CD4-positive, alpha-beta memory T cell (primary cell): ENCODE data around the gene DDAH1. TPM values are rescaled to one million over a fixed set of nuclear protein-coding genes. Genes with fewer than 3 reads are reported as not detected.

ENCODE experiments used
- CTCF ChIA-PET: fragments of 350-600 bp; sonication (Branson Sonifier 250); formaldehyde crosslinking; loops from one replicate; lab custom pipeline; 2021; ENCODE audit warnings: inconsistent platforms; ENCODE audit not compliant: partially characterized antibody; lab: Charles Lee
- POLR2A ChIA-PET: fragments of 350-600 bp; sonication (Branson Sonifier 250); formaldehyde crosslinking; loops from one replicate; lab custom pipeline; 2021; ENCODE audit not compliant: partially characterized antibody; lab: Charles Lee
- DNase-seq, 5 donors: peaks; one replicate each; pipeline versions ENCODE4 v3.0.0 to v3.0.0-alpha.2; 2020 to 2022; ENCODE audit warnings: mixed read lengths in 1 of 5
- H3K27ac ChIP-seq: one replicate; pipeline ENCODE4 v1.7.0; 2013; ENCODE audit warnings: low read depth, low read length
- H3K27me3 ChIP-seq: 2 replicates; pipeline ENCODE4 v1.7.0; 2013; ENCODE audit warnings: mild to moderate bottlenecking, low read length, moderate library complexity; ENCODE audit not compliant: insufficient read depth
- H3K36me3 ChIP-seq: 2 replicates; pipeline ENCODE4 v1.7.0; 2013; ENCODE audit warnings: mild to moderate bottlenecking, low read length, moderate library complexity; ENCODE audit not compliant: insufficient read depth
- H3K4me1 ChIP-seq: 2 replicates; pipeline ENCODE4 v1.7.0; 2013; ENCODE audit warnings: mild to moderate bottlenecking, low read length, moderate library complexity; ENCODE audit not compliant: insufficient read depth
- H3K4me3 ChIP-seq, 2 donors: one replicate each; pipeline ENCODE4 v1.7.0; 2013; ENCODE audit warnings: low read length in 2 of 2, mild to moderate bottlenecking in 1 of 2
- H3K9me3 ChIP-seq, 2 donors: one replicate each; pipeline ENCODE4 v1.7.0; 2013; ENCODE audit warnings: low read length in 2 of 2, control low read depth in 1 of 2; ENCODE audit not compliant: control insufficient read depth in 1 of 2
- H3K27ac Mint-ChIP-seq, 7 donors: one replicate each; pipeline ENCODE4 v1.8.0; 2020 to 2021; ENCODE audit warnings: mixed read lengths in 7 of 7, mild to moderate bottlenecking in 6 of 7, inconsistent platforms in 3 of 7, moderate library complexity in 3 of 7
- H3K27me3 Mint-ChIP-seq, 2 donors: one replicate each; pipeline ENCODE4 v1.8.0; 2020 to 2021; ENCODE audit warnings: mixed read lengths in 2 of 2
- H3K36me3 Mint-ChIP-seq, 2 donors: one replicate each; pipeline ENCODE4 v1.8.0; 2020 to 2021; ENCODE audit warnings: mixed read lengths in 2 of 2, inconsistent platforms in 1 of 2, mild to moderate bottlenecking in 1 of 2
- H3K4me1 Mint-ChIP-seq, 4 donors: one replicate each; pipeline ENCODE4 v1.8.0; 2020 to 2021; ENCODE audit warnings: mixed read lengths in 4 of 4, mild to moderate bottlenecking in 1 of 4
- H3K4me3 Mint-ChIP-seq, 8 donors: one replicate each; pipeline ENCODE4 v1.8.0; 2020 to 2021; ENCODE audit warnings: mixed read lengths in 8 of 8, mild to moderate bottlenecking in 7 of 8, moderate library complexity in 6 of 8, inconsistent platforms in 3 of 8
- H3K9me3 Mint-ChIP-seq, 8 donors: one replicate each; pipeline ENCODE4 v1.8.0; 2020 to 2021; ENCODE audit warnings: mixed read lengths in 8 of 8, mild to moderate bottlenecking in 5 of 8, inconsistent platforms in 3 of 8, moderate library complexity in 1 of 8
- intact Hi-C: fragments of 100-400 bp; cut with micrococcal nuclease; formaldehyde crosslinking; loops from one replicate; pipeline ENCODE4 v1.15.1; 2023
- polyA plus RNA-seq, 2 donors: library from polyadenylated mRNA; unstranded; fragments of 300-500 nt; fragmentation: Illumina TruSeq; gene quantifications; one replicate each; pipeline ENCODE4 v1.2.3, GENCODE V29; 2021
- total RNA-seq, 2 experiments: library from RNA; stranded (reverse); gene quantifications; one replicate each; pipeline ENCODE4 v1.2.3, GENCODE V29; 2021

DDAH1 gene
- total and polyA plus RNA-seq, 4 experiments from 2014 or later: not detected

DNA sequence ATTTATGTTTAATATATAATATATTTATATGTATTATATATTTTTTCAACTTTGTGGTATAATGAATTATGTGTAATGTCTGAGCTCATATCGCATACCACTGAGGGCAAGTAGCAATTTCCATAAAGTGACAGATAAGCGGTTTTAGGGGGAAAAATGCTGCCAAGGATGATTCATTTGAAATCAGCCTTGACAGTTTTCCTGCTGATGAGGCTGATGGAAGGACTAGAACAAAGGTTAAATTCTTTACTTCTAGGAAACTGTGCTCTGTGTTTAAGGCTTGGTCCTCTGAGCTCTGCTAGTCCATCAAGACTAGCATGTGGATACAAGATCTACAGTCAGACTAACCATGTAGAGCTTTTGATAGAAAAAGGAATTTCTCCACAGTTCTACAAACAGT, 19.3 kb upstream of the DDAH1 start:
- Histone ChIP-seq H3K36me3 (no peaks in the 10 kb centered on the region), H3K4me1 (no peaks in the 10 kb centered on the region), H3K4me3 (no peak overlapping the region), H3K27ac (no peak overlapping the region), H3K9me3 (no peaks in the 10 kb centered on the region), H3K27me3 (no peaks in the 10 kb centered on the region)
- ChIA-PET CTCF (interaction anchor here (1.1 kb wide), 1 partner anchor 12 kb away, joined by 4 read pairs; no protein-coding TSS in a partner anchor), POLR2A (no interaction called here)
- Mint-ChIP-seq H3K4me1 (no peaks in the 10 kb centered on the region), H3K4me3 (no peak overlapping the region), H3K36me3 (no peaks in the 10 kb centered on the region), H3K27me3 (peaks cover 10 to 11% of the 10 kb centered on the region in 2 donors), H3K9me3 (peaks cover 0 to 2% (median 0%) of the 10 kb centered on the region in 8 donors), H3K27ac (no peak overlapping the region)
- intact Hi-C loops: no loop called here
- no peak for DNase-seq

DNA sequence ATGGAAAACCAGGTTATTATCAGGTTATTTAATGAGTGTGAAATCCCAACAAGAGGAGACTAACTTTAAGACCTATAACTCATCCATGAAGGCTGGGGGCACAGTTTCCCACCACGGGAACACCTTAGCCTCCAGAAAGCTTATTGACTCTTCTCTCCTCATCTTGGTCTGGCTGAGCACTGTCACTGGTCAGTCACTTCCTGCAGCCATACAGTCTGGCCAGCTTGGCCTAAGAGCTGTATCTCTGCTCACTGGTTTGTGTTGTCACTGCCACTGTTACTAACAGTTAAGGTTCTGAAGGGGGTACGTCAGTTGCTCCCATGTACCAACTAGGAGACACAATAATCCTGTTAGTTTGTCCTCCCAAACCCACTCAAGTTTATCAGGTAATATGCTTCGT, 16.7 kb upstream of the DDAH1 start:
- H3K4me1 Mint-ChIP-seq: no peaks in the 10 kb centered on the region
- Histone ChIP-seq H3K36me3 (no peaks in the 10 kb centered on the region), H3K4me1 (no peaks in the 10 kb centered on the region), H3K27me3 (no peaks in the 10 kb centered on the region), H3K4me3 (no peak overlapping the region), H3K9me3 (no peaks in the 10 kb centered on the region), H3K27ac (no peak overlapping the region)
- no peak overlapping the region for H3K4me3 Mint-ChIP-seq
- DNase-seq: no peak
- CTCF ChIA-PET: no interaction called here
- POLR2A ChIA-PET: no interaction called here
- peaks cover 11 to 20% of the 10 kb centered on the region in 2 donors for H3K27me3 Mint-ChIP-seq
- no peaks in the 10 kb centered on the region for H3K36me3 Mint-ChIP-seq
- intact Hi-C loops: no loop called here
- peaks cover 0 to 3% (median 0%) of the 10 kb centered on the region in 8 donors for H3K9me3 Mint-ChIP-seq
- H3K27ac Mint-ChIP-seq: no peak overlapping the region

- ChIA-PET POLR2A (no interaction called here), CTCF (no interaction called here)
- H3K4me3 Mint-ChIP-seq: no peak overlapping the region
- intact Hi-C loops: no loop called here
- no peaks in the 10 kb centered on the region for H3K36me3 ChIP-seq
- H3K9me3 Mint-ChIP-seq: peaks cover 0 to 2% (median 0%) of the 10 kb centered on the region in 8 donors
- H3K9me3 ChIP-seq: no peaks in the 10 kb centered on the region
- H3K4me1 Mint-ChIP-seq: no peaks in the 10 kb centered on the region
- no peak overlapping the region for H3K27ac ChIP-seq
- no peaks in the 10 kb centered on the region for H3K36me3 Mint-ChIP-seq
- no peak overlapping the region for H3K27ac Mint-ChIP-seq
- peaks cover 9 to 23% of the 10 kb centered on the region in 2 donors for H3K27me3 Mint-ChIP-seq
- no peak overlapping the region for H3K4me3 ChIP-seq
- no peaks in the 10 kb centered on the region for H3K27me3 ChIP-seq
- DNase-seq: no peak
- no peaks in the 10 kb centered on the region for H3K4me1 ChIP-seq
These were observed 15.6 kb upstream of the DDAH1 start for GRCh38 chr1:85480566-85480965.

DNA sequence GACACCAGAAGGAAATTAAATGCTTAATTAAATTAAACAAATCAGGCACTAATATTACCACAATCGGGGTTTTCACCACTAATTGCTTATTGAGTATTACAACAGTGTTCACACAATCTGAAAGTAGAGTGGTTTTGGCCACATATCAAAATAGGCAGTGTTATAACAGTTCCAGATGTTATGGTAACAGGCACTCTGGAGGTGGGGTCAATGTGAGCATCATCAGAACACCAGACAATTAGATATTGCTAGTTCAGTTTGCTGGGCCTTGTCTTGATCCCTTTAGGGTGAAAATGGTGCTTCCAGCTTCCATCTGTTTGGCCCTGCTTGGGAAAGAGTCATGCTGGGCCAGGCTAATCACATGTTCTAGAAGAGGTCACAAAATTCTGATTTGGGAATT, 14.5 kb upstream of the DDAH1 start:
- Histone ChIP-seq H3K4me1 (no peaks in the 10 kb centered on the region), H3K4me3 (no peak overlapping the region), H3K9me3 (no peaks in the 10 kb centered on the region), H3K36me3 (no peaks in the 10 kb centered on the region), H3K27ac (no peak overlapping the region), H3K27me3 (no peaks in the 10 kb centered on the region)
- H3K27ac Mint-ChIP-seq: no peak overlapping the region
- no peak for DNase-seq
- H3K4me1 Mint-ChIP-seq: no peaks in the 10 kb centered on the region
- H3K27me3 Mint-ChIP-seq: peaks cover 9 to 19% of the 10 kb centered on the region in 2 donors
- no peaks in the 10 kb centered on the region for H3K36me3 Mint-ChIP-seq
- H3K4me3 Mint-ChIP-seq: no peak overlapping the region
- ChIA-PET CTCF (no interaction called here), POLR2A (no interaction called here)
- intact Hi-C loops: no loop called here
- peaks cover 0 to 2% (median 0%) of the 10 kb centered on the region in 8 donors for H3K9me3 Mint-ChIP-seq

DNA sequence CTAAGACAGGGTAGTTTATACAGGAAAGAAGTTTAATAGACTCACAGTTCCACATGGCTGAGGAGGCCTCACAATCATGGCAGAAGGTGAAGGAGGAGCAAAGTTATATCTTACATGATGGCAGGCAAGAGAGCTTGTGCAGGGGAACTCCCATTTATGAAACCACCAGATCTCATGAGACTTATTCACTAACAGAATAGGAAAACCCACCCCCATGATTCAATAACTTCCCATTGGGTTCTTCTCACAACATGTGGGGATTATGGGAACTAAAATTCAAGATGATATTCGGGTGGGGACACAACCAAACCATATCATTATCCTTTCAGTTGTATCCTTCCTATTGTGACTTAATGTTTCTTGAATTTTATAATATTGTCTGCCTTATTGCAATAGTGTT, 13.4 kb upstream of the DDAH1 start:
- Mint-ChIP-seq H3K36me3 (no peaks in the 10 kb centered on the region), H3K4me1 (no peaks in the 10 kb centered on the region)

DNA sequence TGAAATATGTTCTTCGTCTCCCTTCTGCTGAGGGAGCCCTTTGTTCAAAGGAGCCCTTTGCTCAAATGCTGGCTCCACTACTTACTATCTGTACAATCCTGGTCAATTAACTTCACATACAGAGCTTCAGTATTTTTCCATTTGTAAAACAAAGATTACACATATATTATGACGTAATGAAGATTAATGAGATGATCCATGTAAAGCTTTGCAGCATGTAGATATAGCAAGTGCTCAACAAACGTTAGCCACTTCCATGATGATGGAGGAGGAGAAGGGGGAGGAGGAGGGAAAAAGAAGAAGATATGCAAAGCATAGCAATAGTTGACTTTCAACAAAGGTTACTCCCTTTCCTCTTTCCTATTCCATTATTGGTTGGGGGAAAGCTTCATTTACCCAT, 10.1 kb upstream of the DDAH1 start:
- Histone ChIP-seq H3K4me1 (no peaks in the 10 kb centered on the region), H3K27ac (no peak overlapping the region), H3K9me3 (no peaks in the 10 kb centered on the region), H3K4me3 (no peak overlapping the region), H3K36me3 (no peaks in the 10 kb centered on the region), H3K27me3 (no peaks in the 10 kb centered on the region)
- intact Hi-C loops: no loop called here
- Mint-ChIP-seq H3K4me1 (no peaks in the 10 kb centered on the region), H3K27ac (no peak overlapping the region), H3K36me3 (no peaks in the 10 kb centered on the region), H3K9me3 (peaks cover 0 to 3% (median 0%) of the 10 kb centered on the region in 8 donors), H3K27me3 (peaks cover 5 to 19% of the 10 kb centered on the region in 2 donors), H3K4me3 (no peak overlapping the region)
- ChIA-PET POLR2A (no interaction called here), CTCF (no interaction called here)
- no peak for DNase-seq

More for the DNA sequence above, 13.4 kb upstream of the DDAH1 start:
- Mint-ChIP-seq H3K9me3 (peaks cover 0 to 3% (median 0%) of the 10 kb centered on the region in 8 donors), H3K27ac (no peak overlapping the region), H3K27me3 (peaks cover 6 to 20% of the 10 kb centered on the region in 2 donors), H3K4me3 (no peak overlapping the region)
- Histone ChIP-seq H3K9me3 (no peaks in the 10 kb centered on the region), H3K36me3 (no peaks in the 10 kb centered on the region), H3K4me1 (no peaks in the 10 kb centered on the region), H3K27me3 (no peaks in the 10 kb centered on the region), H3K4me3 (no peak overlapping the region), H3K27ac (no peak overlapping the region)
- ChIA-PET POLR2A (no interaction called here), CTCF (no interaction called here)
- no peak for DNase-seq
- intact Hi-C loops: no loop called here

DNA sequence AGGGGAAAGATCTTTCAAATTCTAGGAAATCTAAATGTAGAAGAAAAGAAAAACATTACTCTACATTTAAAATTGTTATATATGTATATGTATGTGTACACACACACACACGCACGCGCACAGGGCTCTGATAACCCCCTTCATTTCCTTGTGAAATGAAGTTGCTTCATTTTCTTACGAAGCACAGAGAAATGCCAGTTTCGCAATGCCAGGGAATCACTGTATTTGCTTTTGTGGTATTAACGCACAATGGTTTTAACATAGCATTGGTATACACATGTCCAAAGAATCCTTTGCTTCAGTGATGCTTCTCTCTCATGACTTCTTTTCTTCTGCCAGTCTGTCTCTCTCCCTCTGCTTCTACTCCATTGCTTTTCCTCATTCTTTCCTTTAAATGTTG, 8.4 kb upstream of the DDAH1 start:
- peaks cover 12 to 22% of the 10 kb centered on the region in 2 donors for H3K27me3 Mint-ChIP-seq
- H3K4me3 Mint-ChIP-seq: no peak overlapping the region
- H3K36me3 Mint-ChIP-seq: no peaks in the 10 kb centered on the region
- no peaks in the 10 kb centered on the region for H3K9me3 ChIP-seq
- intact Hi-C loops: no loop called here
- no peaks in the 10 kb centered on the region for H3K4me1 ChIP-seq
- no peak overlapping the region for H3K27ac Mint-ChIP-seq
- DNase-seq: no peak
- POLR2A ChIA-PET: no interaction called here
- no peaks in the 10 kb centered on the region for H3K27me3 ChIP-seq
- peaks cover 0 to 5% (median 2%) of the 10 kb centered on the region in 8 donors for H3K9me3 Mint-ChIP-seq
- H3K4me1 Mint-ChIP-seq: no peaks in the 10 kb centered on the region
- H3K27ac ChIP-seq: no peak overlapping the region
- no peak overlapping the region for H3K4me3 ChIP-seq
- no peaks in the 10 kb centered on the region for H3K36me3 ChIP-seq
- CTCF ChIA-PET: no interaction called here

DNA sequence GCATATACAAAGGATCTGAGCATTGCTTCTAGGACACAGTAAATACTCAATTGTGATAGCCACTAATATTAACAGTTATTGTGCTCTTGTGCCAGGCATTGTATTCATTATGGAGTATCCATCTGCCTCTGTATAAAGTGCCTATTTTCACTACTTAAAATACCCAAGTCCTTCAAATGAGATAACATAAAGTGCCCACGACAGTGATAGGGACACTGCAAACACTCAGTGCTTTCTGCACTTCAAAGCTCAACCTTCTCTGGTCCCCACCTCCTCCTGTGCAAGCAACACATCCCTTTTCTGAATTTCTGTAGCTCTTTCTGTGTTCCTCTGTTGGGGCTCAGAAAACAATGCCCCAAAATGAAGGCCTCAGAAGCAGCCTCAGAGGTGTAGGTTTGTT, 6.6 kb upstream of the DDAH1 start:
- Histone ChIP-seq H3K36me3 (no peaks in the 10 kb centered on the region), H3K9me3 (no peaks in the 10 kb centered on the region), H3K27ac (no peak overlapping the region), H3K4me3 (no peak overlapping the region), H3K27me3 (no peaks in the 10 kb centered on the region), H3K4me1 (no peaks in the 10 kb centered on the region)
- Mint-ChIP-seq H3K9me3 (peaks cover 0 to 5% (median 1%) of the 10 kb centered on the region in 8 donors), H3K4me3 (no peak overlapping the region), H3K27me3 (peaks cover 12 to 24% of the 10 kb centered on the region in 2 donors), H3K27ac (no peak overlapping the region), H3K4me1 (no peaks in the 10 kb centered on the region), H3K36me3 (no peaks in the 10 kb centered on the region)
- no peak for DNase-seq
- intact Hi-C loops: no loop called here
- ChIA-PET CTCF (interaction anchor here (0.7 kb wide), 1 partner anchor 220 kb away, joined by 3 read pairs; no protein-coding TSS in a partner anchor), POLR2A (no interaction called here)
